Neural cell (in vitro differentiated cells): ENCODE data around the gene XIRP1. TPM values are rescaled to one million over a fixed set of nuclear protein-coding genes. Genes with fewer than 3 reads are reported as not detected.

Experiments used
- H2AFZ ChIP-seq: fragments of 200-600, 300-800 bp; sonication (generic), shearing (Covaris generic); 2 replicates; pipeline ENCODE4 v1.6.0; 2014; ENCODE audit warnings: low read depth, mild to moderate bottlenecking, antibody characterized with exemption, low read length, moderate library complexity
- H3F3A ChIP-seq: fragments of 200-600 bp; shearing (Covaris generic); 2 replicates; pipeline ENCODE4 v1.6.1; 2016; ENCODE audit warnings: mild to moderate bottlenecking, moderate library complexity, mixed read lengths, antibody characterized with exemption, low read length; ENCODE audit not compliant: insufficient read depth, poor library complexity, severe bottlenecking
- H3K27ac ChIP-seq: fragments of 200-600, 300-800 bp; sonication (generic), shearing (Covaris generic); 2 replicates; pipeline ENCODE4 v1.5.1; 2014; ENCODE audit warnings: mild to moderate bottlenecking, low read length, moderate library complexity
- H3K27me3 ChIP-seq: fragments of 300-800, 200-600 bp; sonication (generic), shearing (Covaris generic); 2 replicates; pipeline ENCODE4 v1.6.0; 2014; ENCODE audit warnings: mild to moderate bottlenecking, low read depth, low read length, moderate library complexity; ENCODE audit not compliant: insufficient read depth
- H3K36me3 ChIP-seq: fragments of 300-800, 200-600 bp; sonication (generic), shearing (Covaris generic); 2 replicates; pipeline ENCODE4 v1.5.1; 2014; ENCODE audit warnings: mild to moderate bottlenecking, antibody characterized with exemption, low read length, moderate library complexity; ENCODE audit not compliant: insufficient read depth
- H3K4me2 ChIP-seq: fragments of 300-800, 200-600 bp; sonication (generic), shearing (Covaris generic); 2 replicates; pipeline ENCODE4 v1.6.0; 2014; ENCODE audit warnings: mild to moderate bottlenecking, low read length
- H3K4me3 ChIP-seq: fragments of 300-800, 200-600 bp; sonication (generic), shearing (Covaris generic); 2 replicates; pipeline ENCODE4 v1.5.1; 2014; ENCODE audit warnings: mild to moderate bottlenecking, low read length, moderate library complexity
- H3K79me2 ChIP-seq: fragments of 200-600 bp; shearing (Covaris generic); replicated peaks from 2 replicates; pipeline ENCODE4 v1.6.0; 2014; ENCODE audit warnings: mild to moderate bottlenecking, low read length, moderate library complexity; ENCODE audit not compliant: insufficient read depth
- H3K9ac ChIP-seq: fragments of 300-800, 200-600 bp; sonication (generic), shearing (Covaris generic); 2 replicates; pipeline ENCODE4 v1.6.1; 2016; ENCODE audit warnings: mild to moderate bottlenecking, low read length, mixed read lengths
- H3K9me2 ChIP-seq: fragments of 200-600 bp; shearing (Covaris generic); 2 replicates; pipeline ENCODE4 v1.6.1; 2016; ENCODE audit warnings: mild to moderate bottlenecking, low read length, mixed read lengths; ENCODE audit not compliant: insufficient read depth
- H3K9me3 ChIP-seq: fragments of 200-600, 300-800 bp; sonication (generic), shearing (Covaris generic); 2 replicates; pipeline ENCODE4 v1.6.1; 2016; ENCODE audit warnings: mild to moderate bottlenecking, mixed run types, low read length, moderate library complexity, mixed read lengths
- H4K20me1 ChIP-seq: fragments of 200-600 bp; shearing (Covaris generic); 2 replicates; pipeline ENCODE4 v1.6.1; 2016; ENCODE audit warnings: mild to moderate bottlenecking, mixed run types; ENCODE audit not compliant: insufficient read depth
- EP300 ChIP-seq: fragments of 450-650 bp; conservative IDR thresholded peaks from 2 replicates; pipeline ENCODE4 v1.6.1; 2014; ENCODE audit warnings: antibody characterized with exemption, mild to moderate bottlenecking, moderate library complexity; ENCODE audit not compliant: poor library complexity, severe bottlenecking
- EZH2 ChIP-seq: fragments of 200-600, 300-800 bp; shearing (Covaris generic), sonication (generic); IDR thresholded peaks from 2 replicates; pipeline ENCODE4 v1.6.1; 2014; ENCODE audit warnings: antibody characterized with exemption, low read length, borderline replicate concordance, mild to moderate bottlenecking; ENCODE audit not compliant: insufficient read depth, poor library complexity, severe bottlenecking
- MXI1 ChIP-seq: fragments of 450-650 bp; conservative IDR thresholded peaks from 2 replicates; pipeline ENCODE4 v1.6.1; 2014; ENCODE audit warnings: antibody characterized with exemption, mild to moderate bottlenecking; ENCODE audit not compliant: poor library complexity, severe bottlenecking
- POLR2AphosphoS5 ChIP-seq: IDR thresholded peaks from 2 replicates; pipeline ENCODE4 v1.6.1; 2012
- RAD21 ChIP-seq: fragments of 450-650 bp; conservative IDR thresholded peaks from 2 replicates; pipeline ENCODE4 v1.6.1; 2014; ENCODE audit warnings: antibody characterized with exemption, mild to moderate bottlenecking, moderate library complexity
- SMC3 ChIP-seq: fragments of 450-650 bp; conservative IDR thresholded peaks from 2 replicates; pipeline ENCODE4 v1.6.1; 2014; ENCODE audit warnings: antibody characterized with exemption, mild to moderate bottlenecking, moderate library complexity; ENCODE audit not compliant: poor library complexity
- TAF1 ChIP-seq: IDR thresholded peaks from 2 replicates; pipeline ENCODE4 v1.6.1; 2012; ENCODE audit warnings: low read depth
- polyA plus RNA-seq: library from polyadenylated mRNA; depleted of rRNA; stranded (reverse); fragments of >200 nt; gene quantifications from 2 replicates; pipeline ENCODE4 v1.2.3, GENCODE V29; 2014
- TF ChIP-seq, protein P1 (sequence below): fragments of 450-650 bp; IDR thresholded peaks from 2 replicates; pipeline ENCODE4 v1.5.1; 2014; ENCODE audit warnings: antibody characterized with exemption, mild to moderate bottlenecking, moderate library complexity; ENCODE audit not compliant: poor library complexity, severe bottlenecking
- TF ChIP-seq, protein P2 (sequence below): IDR thresholded peaks from 2 replicates; pipeline ENCODE4 v1.6.1; 2012; ENCODE audit warnings: borderline replicate concordance

Gene XIRP1
- polyA plus RNA-seq, 1 donor from 2014 or later, result not detected

DNA sequence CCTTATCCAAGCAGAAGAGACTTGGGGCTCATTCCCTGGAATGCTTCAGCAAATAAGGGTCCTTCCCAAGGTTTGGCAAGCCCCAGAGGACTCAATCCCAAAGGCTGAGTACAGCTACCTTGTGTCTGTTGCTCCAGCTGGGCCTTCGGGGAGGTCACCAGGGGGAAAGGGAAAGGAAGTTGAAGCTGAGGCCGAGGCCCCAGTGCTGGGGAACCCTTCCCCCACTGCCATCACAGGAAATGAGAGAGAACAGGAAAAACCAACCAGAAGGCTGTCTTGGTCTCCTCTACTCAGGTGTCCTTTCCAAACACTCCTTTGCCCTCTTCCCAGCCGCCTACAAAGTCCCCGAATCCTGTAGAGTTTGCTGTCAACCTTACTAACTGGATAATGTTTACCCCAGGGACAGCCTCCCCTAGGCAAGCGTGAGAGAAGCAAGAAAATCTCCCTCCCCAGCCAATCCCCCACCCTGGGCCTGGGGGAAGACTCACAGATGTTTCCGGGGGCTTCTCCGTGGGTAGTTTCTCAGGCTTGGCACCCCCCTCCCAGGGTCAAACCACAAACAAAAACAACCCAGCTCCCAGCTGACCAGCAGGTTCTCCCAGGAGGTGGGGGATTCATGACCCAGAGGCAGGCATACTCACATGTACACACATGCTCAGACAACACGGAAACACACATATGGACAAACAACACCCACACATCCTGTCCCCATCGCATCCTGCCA is 44.5 kb downstream of the XIRP1 start:
- H2AFZ ChIP-seq, result no peak overlapping the region

DNA sequence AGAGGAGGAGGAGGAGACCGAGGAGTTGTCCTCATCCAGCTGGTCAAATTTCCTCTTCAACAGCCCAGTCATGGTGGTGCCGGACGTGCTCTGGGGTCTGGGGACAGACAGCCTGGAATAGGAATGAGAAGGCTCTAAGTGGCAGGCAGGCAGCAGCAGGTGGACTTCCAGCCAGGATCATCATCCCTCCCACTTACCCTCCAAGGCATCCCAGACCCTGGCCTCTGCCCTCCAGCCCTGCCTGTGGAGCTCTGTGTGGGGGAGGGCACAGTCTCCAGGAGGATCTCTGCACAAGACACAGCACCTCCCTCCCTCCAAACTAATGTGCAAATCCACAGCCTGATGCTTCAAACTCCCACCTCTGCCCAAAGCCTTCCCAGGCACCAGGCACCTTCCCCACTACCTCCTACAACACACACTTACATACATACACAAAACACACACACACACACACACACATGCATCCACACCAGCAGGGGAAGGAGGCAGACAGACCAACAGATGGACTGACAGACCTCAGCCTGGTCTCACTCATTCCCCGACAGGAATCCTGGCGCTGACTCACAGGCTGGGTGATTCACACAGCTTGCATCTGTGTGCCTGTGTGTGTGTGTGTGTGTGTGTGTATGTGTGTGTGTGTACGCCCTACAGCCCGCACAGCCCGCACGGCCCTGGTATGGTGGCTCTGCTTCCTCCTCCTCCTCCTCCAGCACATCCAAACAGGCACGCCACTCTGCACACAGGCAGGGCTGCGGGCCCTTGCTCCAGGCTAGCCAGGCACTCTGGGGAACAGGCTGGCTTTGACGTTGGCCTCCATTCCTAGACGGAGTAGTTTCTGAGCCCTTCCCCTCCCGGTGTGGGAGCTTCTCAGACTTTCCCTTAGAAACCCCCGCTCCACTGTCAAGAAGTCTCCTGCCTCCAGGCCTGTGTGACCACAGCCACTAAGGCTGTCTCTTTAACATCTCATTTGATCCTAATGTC is 45.5 kb downstream of the XIRP1 start:
- Histone ChIP-seq H3K4me3 (no peak overlapping the region), H3K36me3 (no peaks in the 10 kb centered on the region), H3F3A (no peaks in the 10 kb centered on the region), H4K20me1 (no peaks in the 10 kb centered on the region), H3K9me3 (no peaks in the 10 kb centered on the region), H3K79me2 (no peaks in the 10 kb centered on the region), H2AFZ (no peak overlapping the region), H3K4me2 (no peak overlapping the region), H3K9me2 (no peaks in the 10 kb centered on the region), H3K27ac (no peak overlapping the region), H3K27me3 (peaks cover 2% of the 10 kb centered on the region), H3K9ac (no peak overlapping the region)
- no peak for TF ChIP-seq EZH2
- no peak for TF ChIP-seq EP300
- no peak for TF ChIP-seq POLR2AphosphoS5
- TF ChIP-seq, protein P1, sequence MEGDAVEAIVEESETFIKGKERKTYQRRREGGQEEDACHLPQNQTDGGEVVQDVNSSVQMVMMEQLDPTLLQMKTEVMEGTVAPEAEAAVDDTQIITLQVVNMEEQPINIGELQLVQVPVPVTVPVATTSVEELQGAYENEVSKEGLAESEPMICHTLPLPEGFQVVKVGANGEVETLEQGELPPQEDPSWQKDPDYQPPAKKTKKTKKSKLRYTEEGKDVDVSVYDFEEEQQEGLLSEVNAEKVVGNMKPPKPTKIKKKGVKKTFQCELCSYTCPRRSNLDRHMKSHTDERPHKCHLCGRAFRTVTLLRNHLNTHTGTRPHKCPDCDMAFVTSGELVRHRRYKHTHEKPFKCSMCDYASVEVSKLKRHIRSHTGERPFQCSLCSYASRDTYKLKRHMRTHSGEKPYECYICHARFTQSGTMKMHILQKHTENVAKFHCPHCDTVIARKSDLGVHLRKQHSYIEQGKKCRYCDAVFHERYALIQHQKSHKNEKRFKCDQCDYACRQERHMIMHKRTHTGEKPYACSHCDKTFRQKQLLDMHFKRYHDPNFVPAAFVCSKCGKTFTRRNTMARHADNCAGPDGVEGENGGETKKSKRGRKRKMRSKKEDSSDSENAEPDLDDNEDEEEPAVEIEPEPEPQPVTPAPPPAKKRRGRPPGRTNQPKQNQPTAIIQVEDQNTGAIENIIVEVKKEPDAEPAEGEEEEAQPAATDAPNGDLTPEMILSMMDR, result no peak
- no peak for TF ChIP-seq RAD21
- no peak for TF ChIP-seq TAF1
- TF ChIP-seq SMC3, result no peak

More for the DNA sequence above, 44.5 kb downstream of the XIRP1 start:
- Histone ChIP-seq H3K9me3 (no peaks in the 10 kb centered on the region), H3F3A (no peaks in the 10 kb centered on the region), H3K36me3 (no peaks in the 10 kb centered on the region), H3K4me3 (no peak overlapping the region), H3K9ac (no peak overlapping the region), H3K4me2 (no peak overlapping the region), H3K27me3 (peaks cover 12% of the 10 kb centered on the region), H4K20me1 (no peaks in the 10 kb centered on the region), H3K9me2 (no peaks in the 10 kb centered on the region), H3K79me2 (no peaks in the 10 kb centered on the region), H3K27ac (no peak overlapping the region)
- TF ChIP-seq MXI1 (no peak), SMC3 (no peak), TAF1 (no peak), EZH2 (no peak), POLR2AphosphoS5 (no peak), EP300 (no peak), RAD21 (no peak)
- TF ChIP-seq, protein P1, result no peak
- TF ChIP-seq, protein P2, sequence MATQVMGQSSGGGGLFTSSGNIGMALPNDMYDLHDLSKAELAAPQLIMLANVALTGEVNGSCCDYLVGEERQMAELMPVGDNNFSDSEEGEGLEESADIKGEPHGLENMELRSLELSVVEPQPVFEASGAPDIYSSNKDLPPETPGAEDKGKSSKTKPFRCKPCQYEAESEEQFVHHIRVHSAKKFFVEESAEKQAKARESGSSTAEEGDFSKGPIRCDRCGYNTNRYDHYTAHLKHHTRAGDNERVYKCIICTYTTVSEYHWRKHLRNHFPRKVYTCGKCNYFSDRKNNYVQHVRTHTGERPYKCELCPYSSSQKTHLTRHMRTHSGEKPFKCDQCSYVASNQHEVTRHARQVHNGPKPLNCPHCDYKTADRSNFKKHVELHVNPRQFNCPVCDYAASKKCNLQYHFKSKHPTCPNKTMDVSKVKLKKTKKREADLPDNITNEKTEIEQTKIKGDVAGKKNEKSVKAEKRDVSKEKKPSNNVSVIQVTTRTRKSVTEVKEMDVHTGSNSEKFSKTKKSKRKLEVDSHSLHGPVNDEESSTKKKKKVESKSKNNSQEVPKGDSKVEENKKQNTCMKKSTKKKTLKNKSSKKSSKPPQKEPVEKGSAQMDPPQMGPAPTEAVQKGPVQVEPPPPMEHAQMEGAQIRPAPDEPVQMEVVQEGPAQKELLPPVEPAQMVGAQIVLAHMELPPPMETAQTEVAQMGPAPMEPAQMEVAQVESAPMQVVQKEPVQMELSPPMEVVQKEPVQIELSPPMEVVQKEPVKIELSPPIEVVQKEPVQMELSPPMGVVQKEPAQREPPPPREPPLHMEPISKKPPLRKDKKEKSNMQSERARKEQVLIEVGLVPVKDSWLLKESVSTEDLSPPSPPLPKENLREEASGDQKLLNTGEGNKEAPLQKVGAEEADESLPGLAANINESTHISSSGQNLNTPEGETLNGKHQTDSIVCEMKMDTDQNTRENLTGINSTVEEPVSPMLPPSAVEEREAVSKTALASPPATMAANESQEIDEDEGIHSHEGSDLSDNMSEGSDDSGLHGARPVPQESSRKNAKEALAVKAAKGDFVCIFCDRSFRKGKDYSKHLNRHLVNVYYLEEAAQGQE, result no peak
